HL-60/S4 treated with phorbol 12-myristate 13-acetate at 8.2 ng/mL for 4 days and 3 days (cell line): Measurements from ENCODE around the gene KAZALD1.
"Not testable (repeated sequence)": the region's sequence is repeated elsewhere in the genome, so short reads cannot be mapped to it uniquely, and the experiment has no call there.

Experiments
- in situ Hi-C: fragments of 300-500 bp; cut with MboI; formaldehyde crosslinking; loops from 2 replicates; pipeline ENCODE4 v1.15.0; 2022; ENCODE audit warnings: low sequenced_read_pairs

Gene KAZALD1

GRCh38 chr10:101030496-101031127, 31.2 kb upstream of the KAZALD1 start:
- in situ Hi-C loops, result no loop called here

- in situ Hi-C loops, result no loop called here
These were observed 30.5 kb upstream of the KAZALD1 start, which contains the start of the genes PDZD7 and SFXN3 for GRCh38 chr10:101031128-101031795. Gene PDZD7 (minus strand): TSS chr10:101031129. CDS start chr10:101030219, 910 bp downstream. Gene SFXN3 (plus strand): TSS chr10:101031234. CDS start chr10:101034695, 3,461 bp downstream.

- in situ Hi-C loops, result no loop called here
These were observed 29.8 kb upstream of the KAZALD1 start for GRCh38 chr10:101031796-101032636.

GRCh38 chr10:101032637-101033224, 29.1 kb upstream of the KAZALD1 start:
- in situ Hi-C loops, result no loop called here

- in situ Hi-C loops, result no loop called here
These were observed 28.5 kb upstream of the KAZALD1 start for GRCh38 chr10:101033276-101033675.

GRCh38 chr10:101034404-101034803, 27.4 kb upstream of the KAZALD1 start:
- in situ Hi-C loops, result not testable (repeated sequence)

GRCh38 chr10:101035314-101035713, 26.5 kb upstream of the KAZALD1 start:
- in situ Hi-C loops, result no loop called here

GRCh38 chr10:101035916-101036702, 25.7 kb upstream of the KAZALD1 start:
- in situ Hi-C loops, result no loop called here

- in situ Hi-C loops, result no loop called here
These were observed 25.1 kb upstream of the KAZALD1 start for GRCh38 chr10:101036726-101037125.

GRCh38 chr10:101038484-101038883, 23.3 kb upstream of the KAZALD1 start:
- in situ Hi-C loops, result no loop called here

GRCh38 chr10:101040061-101040460, 21.7 kb upstream of the KAZALD1 start:
- in situ Hi-C loops, result no loop called here

- in situ Hi-C loops, result no loop called here
These were observed 20.9 kb upstream of the KAZALD1 start for GRCh38 chr10:101040851-101041250.

- in situ Hi-C loops, result no loop called here
These were observed 20.5 kb upstream of the KAZALD1 start for GRCh38 chr10:101041252-101041761.

GRCh38 chr10:101042118-101042517, 19.7 kb upstream of the KAZALD1 start:
- in situ Hi-C loops, result no loop called here

- in situ Hi-C loops, result no loop called here
These were observed 19.0 kb upstream of the KAZALD1 start for GRCh38 chr10:101042667-101043362.

- in situ Hi-C loops, result no loop called here
These were observed 18.5 kb upstream of the KAZALD1 start for GRCh38 chr10:101043363-101043707.

- in situ Hi-C loops, result no loop called here
These were observed 17.7 kb upstream of the KAZALD1 start for GRCh38 chr10:101044117-101044516.

GRCh38 chr10:101046332-101047238, 15.2 kb upstream of the KAZALD1 start:
- in situ Hi-C loops, result no loop called here

GRCh38 chr10:101047268-101047667, 14.5 kb upstream of the KAZALD1 start:
- in situ Hi-C loops, result no loop called here
